Mesendoderm (in vitro differentiated cells): ENCODE measurements around the gene ANK3.

Experiments
- DNase-seq: peaks from one replicate; pipeline ENCODE4 v3.0.0; 2013
- H2AK5ac ChIP-seq: 2 replicates; pipeline ENCODE4 v1.6.1; 2013; ENCODE audit warnings: low read length, inconsistent platforms
- H2BK120ac ChIP-seq: 2 replicates; pipeline ENCODE4 v1.6.1; 2013; ENCODE audit warnings: low read depth, mild to moderate bottlenecking, low read length, moderate library complexity, mixed read lengths
- H2BK15ac ChIP-seq: replicated peaks from 2 replicates; pipeline ENCODE4 v1.6.1; 2013; ENCODE audit warnings: low read depth, mild to moderate bottlenecking, moderate library complexity
- H2BK5ac ChIP-seq: 2 replicates; pipeline ENCODE4 v1.6.1; 2013; ENCODE audit warnings: low read length, inconsistent platforms
- H3K18ac ChIP-seq: 2 replicates; pipeline ENCODE4 v1.6.1; 2013; ENCODE audit warnings: mild to moderate bottlenecking, low read length, mixed read lengths
- H3K23ac ChIP-seq: one replicate; pipeline ENCODE4 v1.6.1; 2013; ENCODE audit warnings: low read length
- H3K27ac ChIP-seq: 2 replicates; pipeline ENCODE4 v1.5.1; 2013; ENCODE audit warnings: low read depth, mild to moderate bottlenecking, inconsistent platforms, low read length, moderate library complexity
- H3K27me3 ChIP-seq: 2 replicates; pipeline ENCODE4 v1.6.1; 2013; ENCODE audit warnings: low read length, control low read depth, mild to moderate bottlenecking, inconsistent platforms; ENCODE audit not compliant: insufficient read depth, poor library complexity
- H3K36me3 ChIP-seq: 2 replicates; pipeline ENCODE4 v1.6.1; 2013; ENCODE audit warnings: low read length, inconsistent platforms; ENCODE audit not compliant: control insufficient read depth, insufficient read depth
- H3K4ac ChIP-seq: one replicate; pipeline ENCODE4 v1.6.1; 2013; ENCODE audit warnings: low read depth, mild to moderate bottlenecking, low read length, moderate library complexity
- H3K4me1 ChIP-seq: 2 replicates; pipeline ENCODE4 v1.6.1; 2013; ENCODE audit warnings: low read depth, low read length, inconsistent platforms; ENCODE audit not compliant: control insufficient read depth
- H3K4me2 ChIP-seq: 2 replicates; pipeline ENCODE4 v1.6.1; 2013; ENCODE audit warnings: low read length
- H3K4me3 ChIP-seq: 2 replicates; pipeline ENCODE4 v1.5.1; 2013; ENCODE audit warnings: mild to moderate bottlenecking, low read length
- H3K56ac ChIP-seq: one replicate; pipeline ENCODE4 v1.6.1; 2013; ENCODE audit warnings: low read length
- H3K79me1 ChIP-seq: 2 replicates; pipeline ENCODE4 v1.6.1; 2013; ENCODE audit warnings: low read length, inconsistent platforms
- H3K79me2 ChIP-seq: 2 replicates; pipeline ENCODE4 v1.6.1; 2013; ENCODE audit warnings: mild to moderate bottlenecking, low read length; ENCODE audit not compliant: control insufficient read depth, insufficient read depth
- H3K9ac ChIP-seq: 2 replicates; pipeline ENCODE4 v1.6.1; 2013; ENCODE audit warnings: low read length, inconsistent platforms
- H4K5ac ChIP-seq: one replicate; pipeline ENCODE4 v1.6.1; 2013; ENCODE audit warnings: low read length
- H4K8ac ChIP-seq: one replicate; pipeline ENCODE4 v1.6.1; 2013; ENCODE audit warnings: low read depth, mild to moderate bottlenecking, control low read depth, low read length, moderate library complexity
- WGBS: extraction: QIAGEN DNeasy Blood & Tissue Kit; methylation state at CpG from one replicate; pipeline ENCODE4 v1.1.7; 2013; ENCODE audit warnings: low lambda C conversion rate, missing lambda C conversion rate; ENCODE audit not compliant: insufficient coverage; ENCODE audit errors: extremely low coverage; 5-methylcytosine and 5-hydroxymethylcytosine counted together

ANK3 gene

DNA sequence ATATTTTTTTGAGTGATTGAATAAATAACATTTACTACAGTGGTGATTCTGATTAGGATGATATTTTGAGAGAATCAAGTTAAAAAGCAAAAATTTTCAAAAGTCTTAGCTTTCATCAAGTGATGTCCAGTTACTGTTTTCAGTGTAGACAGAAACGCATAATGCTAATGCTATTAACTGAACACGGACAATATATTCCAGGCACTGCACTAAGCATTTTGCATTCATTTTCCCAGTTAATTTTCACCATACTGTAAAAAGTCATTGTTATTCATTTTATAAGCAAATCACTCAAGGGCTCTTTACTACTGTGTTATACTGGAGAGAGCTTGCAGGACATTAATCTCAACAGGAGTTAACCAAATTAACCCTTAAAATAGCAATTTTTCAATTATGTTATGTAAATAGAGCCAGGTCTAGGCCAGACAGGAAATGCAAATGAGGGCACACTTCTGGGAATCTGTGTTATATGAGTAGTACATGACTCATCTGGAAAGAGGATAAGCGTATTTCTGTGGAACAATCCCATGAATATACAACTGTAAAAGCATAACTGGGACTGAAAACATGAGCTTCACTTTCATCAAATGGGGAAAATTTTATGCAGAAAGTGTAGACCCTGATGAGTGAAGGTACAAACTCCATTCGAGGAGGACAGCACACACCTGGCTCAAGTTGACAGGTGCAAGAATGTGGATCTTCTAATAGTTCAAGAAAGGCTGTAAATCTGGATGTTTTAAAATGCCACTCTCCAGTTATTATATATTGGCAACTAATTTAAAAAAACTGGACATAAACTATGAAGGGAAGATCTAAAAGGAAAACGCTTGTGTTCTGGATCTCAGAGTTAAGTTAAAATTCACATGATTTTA is 75.4 kb downstream of the ANK3 start:
- Histone ChIP-seq H3K23ac (no peak overlapping the region), H2BK120ac (no peak overlapping the region), H4K8ac (no peak overlapping the region), H3K79me1 (no peaks in the 10 kb centered on the region), H3K4me2 (no peak overlapping the region), H3K27ac (no peak overlapping the region), H3K9ac (no peak overlapping the region), H3K18ac (no peak overlapping the region), H3K4me1 (peaks cover 2% of the 10 kb centered on the region), H4K5ac (no peak overlapping the region), H3K4ac (no peak overlapping the region), H3K4me3 (no peak overlapping the region), H2BK15ac (no peak overlapping the region), H2BK5ac (no peak overlapping the region), H3K79me2 (no peaks in the 10 kb centered on the region), H3K56ac (no peak overlapping the region), H3K27me3 (no peaks in the 10 kb centered on the region), H2AK5ac (no peak overlapping the region), H3K36me3 (no peaks in the 10 kb centered on the region)
- no CpG with 5 or more reads among the region's 5 CpGs for WGBS
- no peak for DNase-seq

DNA sequence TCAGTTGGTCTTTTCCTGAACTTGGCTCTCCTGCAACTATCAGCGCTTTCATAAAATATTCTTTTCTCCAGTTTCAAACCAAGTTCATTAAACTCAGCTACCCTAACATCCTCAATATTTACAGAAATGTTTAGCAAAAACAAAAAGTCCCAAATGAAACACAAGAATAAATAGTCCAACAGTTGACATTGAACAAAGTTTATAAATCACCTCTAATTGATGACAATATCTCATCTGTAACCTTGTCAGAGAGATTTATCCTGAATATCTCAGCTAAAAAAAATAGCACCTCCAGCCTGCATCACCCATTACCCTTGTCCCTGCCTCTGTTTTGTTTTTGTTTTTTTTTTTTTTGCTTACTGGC is 76.1 kb downstream of the ANK3 start:
- no peak overlapping the region for H3K4ac ChIP-seq
- H2AK5ac ChIP-seq = no peak overlapping the region
- no peak overlapping the region for H3K18ac ChIP-seq
- no peaks in the 10 kb centered on the region for H3K27me3 ChIP-seq
- DNase-seq = no peak
- H4K8ac ChIP-seq = no peak overlapping the region
- no CpG with 5 or more reads among the region's 1 CpG for WGBS
- no peak overlapping the region for H3K56ac ChIP-seq
- H2BK5ac ChIP-seq = no peak overlapping the region
- H2BK120ac ChIP-seq = no peak overlapping the region
- H3K4me3 ChIP-seq = no peak overlapping the region
- no peaks in the 10 kb centered on the region for H3K36me3 ChIP-seq
- H3K23ac ChIP-seq = no peak overlapping the region
- no peaks in the 10 kb centered on the region for H3K79me2 ChIP-seq
- H2BK15ac ChIP-seq = no peak overlapping the region
- no peak overlapping the region for H4K5ac ChIP-seq
- H3K79me1 ChIP-seq = no peaks in the 10 kb centered on the region
- H3K4me1 ChIP-seq = peaks cover 2% of the 10 kb centered on the region
- no peak overlapping the region for H3K4me2 ChIP-seq
- H3K27ac ChIP-seq = no peak overlapping the region
- H3K9ac ChIP-seq = no peak overlapping the region

DNA sequence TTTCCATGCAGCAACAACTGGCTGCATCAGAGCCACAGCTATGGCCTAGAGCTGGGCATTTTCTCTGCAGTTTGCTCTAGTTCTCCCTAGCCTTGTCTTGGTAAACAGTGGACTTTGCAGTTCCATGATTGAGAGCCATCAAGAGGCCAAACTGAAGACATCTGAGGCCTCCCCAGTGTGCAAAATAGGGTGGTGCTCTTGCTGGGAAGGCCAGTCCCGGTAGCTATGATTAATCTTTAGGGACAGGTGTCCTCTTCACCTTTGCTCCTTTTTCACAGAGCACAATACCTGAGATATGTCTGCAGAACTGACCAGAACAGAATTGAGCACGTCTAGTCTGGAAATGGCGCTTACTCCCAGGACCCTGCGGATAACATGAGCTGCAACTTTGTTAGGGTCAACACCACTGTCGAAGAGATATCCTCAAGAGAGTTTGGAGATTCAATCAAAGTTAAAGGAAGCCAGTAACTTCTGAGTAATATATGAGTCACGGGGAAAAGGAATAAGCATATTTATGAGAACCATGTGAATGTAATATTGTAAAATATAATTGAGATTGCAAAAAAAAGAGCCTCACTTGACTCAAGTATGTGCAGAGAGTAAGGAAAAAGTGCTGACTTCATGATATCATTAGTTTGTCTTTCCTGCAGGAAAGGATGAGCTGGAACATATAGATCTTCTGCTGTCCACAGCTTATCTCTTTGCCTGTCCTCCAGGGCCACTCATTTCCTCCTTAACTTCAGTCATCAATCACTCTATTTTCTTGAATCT is 76.7 kb downstream of the ANK3 start:
- Histone ChIP-seq H3K23ac (no peak overlapping the region), H2BK5ac (no peak overlapping the region), H3K79me2 (no peaks in the 10 kb centered on the region), H3K18ac (no peak overlapping the region), H3K27me3 (no peaks in the 10 kb centered on the region), H3K27ac (no peak overlapping the region), H3K9ac (no peak overlapping the region), H3K4me3 (no peak overlapping the region), H3K56ac (no peak overlapping the region), H4K8ac (no peak overlapping the region), H2AK5ac (no peak overlapping the region), H3K4me1 (peaks cover 2% of the 10 kb centered on the region), H3K4ac (no peak overlapping the region), H3K4me2 (no peak overlapping the region), H3K79me1 (no peaks in the 10 kb centered on the region), H2BK120ac (no peak overlapping the region), H4K5ac (no peak overlapping the region), H2BK15ac (no peak overlapping the region), H3K36me3 (no peaks in the 10 kb centered on the region)
- no peak for DNase-seq
- WGBS = no CpG with 5 or more reads among the region's 6 CpGs

DNA sequence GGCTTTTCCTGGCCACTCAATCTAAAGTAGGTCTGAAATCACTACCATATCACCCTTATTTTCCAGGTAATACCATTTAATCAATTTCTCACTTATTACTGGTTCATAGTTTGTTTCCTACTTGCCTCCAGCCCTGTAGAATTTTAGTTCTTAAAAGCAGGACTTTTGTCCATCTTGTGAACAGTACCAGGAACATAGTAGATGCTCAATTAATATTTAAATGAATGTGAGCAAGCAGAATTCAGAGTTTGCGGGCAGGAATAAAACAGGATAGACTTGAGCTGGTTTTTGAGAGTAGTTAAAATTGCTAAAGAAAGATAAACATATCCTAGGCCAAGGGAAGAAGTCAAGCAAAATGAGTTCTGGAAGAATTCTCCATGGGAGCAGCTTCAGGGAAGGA is 77.9 kb downstream of the ANK3 start:
- WGBS = no CpG with 5 or more reads among the region's 1 CpG
- no peak overlapping the region for H2AK5ac ChIP-seq

DNA sequence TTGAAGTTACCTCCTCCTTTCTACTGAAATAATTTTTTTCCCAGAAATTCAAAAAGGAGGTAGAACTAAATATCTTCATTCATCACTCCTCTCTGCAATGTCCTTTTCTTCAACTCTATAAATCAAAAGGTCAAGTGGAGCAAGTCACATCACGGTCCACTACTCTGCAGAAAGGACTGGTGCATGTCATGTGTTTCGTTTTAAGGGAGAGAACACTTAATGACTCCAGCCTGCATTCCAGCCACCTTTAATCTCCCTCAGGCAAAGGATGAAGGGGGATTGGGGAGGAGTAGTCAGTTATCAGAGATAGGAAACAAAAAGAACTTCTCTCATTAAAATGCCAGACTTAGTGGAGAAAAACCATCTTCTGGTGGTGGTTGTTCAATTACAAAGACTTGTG is 78.9 kb downstream of the ANK3 start:
- Histone ChIP-seq H3K4me2 (no peak overlapping the region), H3K4me3 (no peak overlapping the region), H3K4me1 (peaks cover 2% of the 10 kb centered on the region), H3K9ac (no peak overlapping the region), H3K79me2 (no peaks in the 10 kb centered on the region), H2BK120ac (no peak overlapping the region), H3K18ac (no peak overlapping the region), H3K79me1 (no peaks in the 10 kb centered on the region), H3K23ac (no peak overlapping the region), H4K8ac (no peak overlapping the region), H4K5ac (no peak overlapping the region), H3K36me3 (no peaks in the 10 kb centered on the region), H3K4ac (no peak overlapping the region), H2BK5ac (no peak overlapping the region), H3K27ac (no peak overlapping the region), H2BK15ac (no peak overlapping the region), H3K56ac (no peak overlapping the region), H3K27me3 (no peaks in the 10 kb centered on the region), H2AK5ac (no peak overlapping the region)
- no CpG with 5 or more reads among the region's 2 CpGs for WGBS
- peak; percentile 77 for DNase-seq

More for the DNA sequence above, 77.9 kb downstream of the ANK3 start:
- H3K4me1 ChIP-seq = peaks cover 2% of the 10 kb centered on the region
- H3K56ac ChIP-seq = no peak overlapping the region
- H2BK120ac ChIP-seq = no peak overlapping the region
- no peak overlapping the region for H3K27ac ChIP-seq
- H3K4me2 ChIP-seq = no peak overlapping the region
- no peaks in the 10 kb centered on the region for H3K79me1 ChIP-seq
- H4K5ac ChIP-seq = no peak overlapping the region
- no peaks in the 10 kb centered on the region for H3K27me3 ChIP-seq
- no peak overlapping the region for H3K18ac ChIP-seq
- no peak overlapping the region for H4K8ac ChIP-seq
- H3K79me2 ChIP-seq = no peaks in the 10 kb centered on the region
- no peak overlapping the region for H3K4ac ChIP-seq
- no peak overlapping the region for H3K4me3 ChIP-seq
- H2BK5ac ChIP-seq = no peak overlapping the region
- no peaks in the 10 kb centered on the region for H3K36me3 ChIP-seq
- no peak overlapping the region for H3K9ac ChIP-seq
- no peak for DNase-seq
- H3K23ac ChIP-seq = no peak overlapping the region
- no peak overlapping the region for H2BK15ac ChIP-seq
